Measurements from ENCODE around the gene ZSWIM3.
"Not testable (repeated sequence)": the region's sequence is repeated elsewhere in the genome, so short reads cannot be mapped to it uniquely, and the experiment has no call there.

Gene ZSWIM3

GRCh38 chr20:45857114-45857881, at the start of gene ZSWIM3, which contains the start of gene ACOT8:
ZSWIM3 (plus strand) TSS chr20:45857614; CDS start chr20:45857826, 212 bp downstream.
ACOT8 (minus strand) TSS chr20:45857392; CDS start chr20:45857315, 77 bp downstream.
- DNase-seq: peak; percentile 94

- DNase-seq: no peak
Measured at GRCh38 chr20:45810191-45810970, 47.0 kb upstream of the ZSWIM3 start.

GRCh38 chr20:45812157-45813005, 45.0 kb upstream of the ZSWIM3 start, which contains the start of gene UBE2C:
UBE2C (plus strand) TSS chr20:45812644; CDS start chr20:45812696, 52 bp downstream.
- peak; percentile 97 for DNase-seq

- DNase-seq: no peak
Measured at GRCh38 chr20:45813006-45813340, 44.4 kb upstream of the ZSWIM3 start.

- no peak for DNase-seq
Measured at GRCh38 chr20:45813489-45813888, 43.9 kb upstream of the ZSWIM3 start.

GRCh38 chr20:45814314-45814713, 43.1 kb upstream of the ZSWIM3 start:
- no peak for DNase-seq

- DNase-seq: no peak
Measured at GRCh38 chr20:45816951-45817350, 40.5 kb upstream of the ZSWIM3 start.

- no peak for DNase-seq
Measured at GRCh38 chr20:45817376-45818194, 39.8 kb upstream of the ZSWIM3 start.

- no peak for DNase-seq
Measured at GRCh38 chr20:45818239-45818638, 39.2 kb upstream of the ZSWIM3 start.

- DNase-seq: no peak
Measured at GRCh38 chr20:45819466-45819865, 37.9 kb upstream of the ZSWIM3 start.

- no peak for DNase-seq
Measured at GRCh38 chr20:45821947-45822346, 35.5 kb upstream of the ZSWIM3 start.

GRCh38 chr20:45822857-45823256, 34.6 kb upstream of the ZSWIM3 start:
- peak; percentile 13 for DNase-seq

- DNase-seq: peak; percentile 70
Measured at GRCh38 chr20:45823949-45824835, 33.2 kb upstream of the ZSWIM3 start.

- no peak for DNase-seq
Measured at GRCh38 chr20:45826381-45827019, 30.9 kb upstream of the ZSWIM3 start.

- no peak for DNase-seq
Measured at GRCh38 chr20:45827030-45827652, 30.3 kb upstream of the ZSWIM3 start, which contains the start of gene TNNC2. TNNC2 (minus strand) TSS chr20:45827312; CDS start chr20:45827248, 64 bp downstream.

GRCh38 chr20:45827712-45828111, 29.7 kb upstream of the ZSWIM3 start:
- DNase-seq: no peak

GRCh38 chr20:45828589-45828988, 28.8 kb upstream of the ZSWIM3 start:
- no peak for DNase-seq

GRCh38 chr20:45829673-45830106, 27.7 kb upstream of the ZSWIM3 start:
- not testable (repeated sequence) for DNase-seq

GRCh38 chr20:45832619-45833018, 24.8 kb upstream of the ZSWIM3 start:
- DNase-seq: no peak

Measured in activated CD4-positive, alpha-beta T cell treated with anti-CD3 and anti-CD28 coated beads for 48 hours (primary cell).